GM19240 (cell line): ENCODE measurements around the gene BEST2.

Experiments used
- DNase-seq: peaks from one replicate; pipeline ENCODE4 v3.0.0; 2011; ENCODE audit warnings: low spot score; ENCODE audit not compliant: insufficient read length

The BEST2 gene

DNA sequence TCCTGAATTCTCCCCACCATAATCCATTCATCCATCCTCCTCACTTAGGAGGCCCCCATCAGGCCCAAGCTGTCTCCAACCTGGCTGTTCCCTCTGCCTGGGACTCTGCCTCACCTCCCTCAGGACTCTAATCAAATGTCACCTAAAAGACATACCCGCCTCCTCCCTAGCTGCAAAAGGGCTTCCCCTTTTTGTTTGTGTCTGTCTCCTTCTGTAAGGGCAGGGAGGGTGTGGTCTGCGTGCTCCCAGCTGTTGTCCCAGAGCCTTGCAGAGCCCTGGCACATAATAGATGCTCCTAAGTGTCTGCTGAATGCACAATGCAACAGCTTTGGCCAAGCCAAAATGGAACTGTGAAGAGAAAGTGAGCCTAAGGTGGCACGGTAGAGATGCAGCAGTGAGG lies 21.5 kb upstream of the BEST2 start:
- DNase-seq, result no peak

DNA sequence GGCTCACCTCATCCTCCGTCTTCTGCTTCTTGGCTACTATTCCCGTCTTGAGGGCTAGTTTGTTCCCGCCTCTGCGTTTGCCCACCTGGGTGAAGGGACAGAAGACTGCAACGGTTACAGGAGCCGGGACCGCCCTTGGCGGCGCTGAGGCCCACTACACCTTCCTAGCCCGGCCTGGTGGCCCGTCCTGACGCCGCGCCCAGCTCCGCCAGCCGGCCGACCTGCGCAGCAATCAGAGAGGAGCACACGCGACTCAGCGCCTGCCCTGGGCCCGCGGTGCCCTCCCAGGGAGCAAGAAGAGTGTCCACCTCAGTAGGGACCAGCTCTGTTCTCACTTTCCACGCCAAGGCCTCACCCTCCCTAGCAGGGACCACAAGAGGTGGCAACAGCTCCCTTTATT lies 20.3 kb upstream of the BEST2 start:
- DNase-seq, result no peak

GRCh38 chr19:12733369-12734214 lies 18.0 kb upstream of the BEST2 start:
- DNase-seq, result peak; percentile 77

GRCh38 chr19:12736995-12737834 lies 14.4 kb upstream of the BEST2 start, which contains the start of gene GET3:
Gene GET3 (plus strand): TSS chr19:12737497. CDS start chr19:12737506, 9 bp downstream.
- peak; percentile 98 for DNase-seq

DNA sequence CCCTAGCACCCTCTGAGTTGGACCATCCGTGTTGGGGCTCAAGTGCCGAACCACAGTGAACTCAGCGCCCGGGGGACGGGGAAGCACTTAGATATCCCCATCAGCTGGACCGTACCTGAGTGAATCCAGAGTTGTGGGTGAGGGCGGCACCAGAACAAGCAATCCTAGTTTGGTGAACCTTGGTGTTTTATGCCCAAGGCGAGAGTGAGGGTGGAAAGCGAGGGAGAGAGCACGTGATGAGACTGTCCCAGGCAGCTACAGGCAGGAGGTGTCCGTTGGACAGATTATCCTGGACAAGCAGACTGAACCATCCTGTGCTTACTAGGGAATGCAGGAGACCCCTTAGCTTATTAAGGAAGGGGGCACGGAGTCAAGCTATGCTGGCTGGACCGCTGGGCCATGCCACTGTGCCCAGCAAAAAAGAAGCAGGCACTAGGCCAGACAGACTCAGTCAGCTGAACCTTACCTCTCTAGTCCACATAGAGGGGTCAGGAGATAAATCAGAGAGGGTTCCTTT lies 13.7 kb upstream of the BEST2 start:
- DNase-seq, result no peak

DNA sequence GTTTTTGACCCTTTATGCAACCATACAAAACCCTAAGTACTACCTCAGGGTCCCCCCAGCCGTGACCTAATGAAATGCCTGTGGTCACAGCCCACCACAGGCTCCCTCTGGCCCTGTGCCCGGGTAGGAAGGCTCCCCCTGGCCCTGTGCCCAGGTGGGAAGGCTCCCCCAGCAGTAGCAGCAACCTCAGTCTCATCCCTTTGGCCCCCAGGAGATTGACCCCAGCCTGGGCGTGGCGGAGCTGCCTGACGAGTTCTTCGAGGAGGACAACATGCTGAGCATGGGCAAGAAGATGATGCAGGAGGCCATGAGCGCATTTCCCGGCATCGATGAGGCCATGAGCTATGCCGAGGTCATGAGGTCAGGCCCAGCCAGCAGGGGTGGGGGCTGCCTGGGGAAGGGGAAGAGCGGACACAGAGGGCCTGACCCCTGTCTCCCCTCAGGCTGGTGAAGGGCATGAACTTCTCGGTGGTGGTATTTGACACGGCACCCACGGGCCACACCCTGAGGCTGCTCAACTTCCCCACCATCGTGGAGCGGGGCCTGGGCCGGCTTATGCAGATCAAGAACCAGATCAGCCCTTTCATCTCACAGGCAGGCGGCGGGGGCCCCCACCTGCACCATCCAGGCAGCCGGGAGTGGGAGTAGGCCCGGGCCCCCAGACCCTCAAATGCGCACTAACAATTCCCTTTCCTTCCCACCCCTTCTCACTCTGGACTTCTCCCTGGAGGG lies 6.3 kb upstream of the BEST2 start:
- DNase-seq, result no peak

GRCh38 chr19:12748489-12748888 lies 3.1 kb upstream of the BEST2 start:
- no peak for DNase-seq

DNA sequence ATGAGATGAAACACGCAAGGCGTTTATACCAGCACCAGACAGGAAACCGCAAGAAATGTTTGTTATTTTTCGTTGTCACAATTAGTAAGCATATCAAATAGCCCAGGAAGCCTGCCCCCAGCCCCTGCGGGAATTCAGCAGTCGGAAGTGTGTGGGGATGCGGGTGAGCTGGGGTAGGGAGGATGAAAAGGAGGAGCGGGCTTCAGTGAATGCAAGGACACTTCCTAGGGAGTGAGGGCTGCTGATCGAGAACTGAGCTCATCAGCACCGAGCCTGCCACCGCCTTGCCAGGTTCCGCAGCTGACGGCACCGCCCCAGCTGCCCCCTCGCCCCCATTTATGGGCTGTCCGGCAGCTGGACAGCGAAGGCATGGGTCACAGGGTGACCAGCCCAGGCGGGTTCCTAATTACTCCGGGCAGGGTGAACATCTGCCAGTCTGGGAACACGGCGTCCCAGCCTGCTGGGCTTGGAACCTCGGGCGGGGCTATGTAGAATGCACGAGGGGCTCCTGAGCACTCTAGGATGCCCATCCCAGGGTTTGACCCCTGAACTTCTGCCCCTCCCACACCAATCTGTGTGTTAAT lies 1.6 kb upstream of the BEST2 start:
- no peak for DNase-seq

DNA sequence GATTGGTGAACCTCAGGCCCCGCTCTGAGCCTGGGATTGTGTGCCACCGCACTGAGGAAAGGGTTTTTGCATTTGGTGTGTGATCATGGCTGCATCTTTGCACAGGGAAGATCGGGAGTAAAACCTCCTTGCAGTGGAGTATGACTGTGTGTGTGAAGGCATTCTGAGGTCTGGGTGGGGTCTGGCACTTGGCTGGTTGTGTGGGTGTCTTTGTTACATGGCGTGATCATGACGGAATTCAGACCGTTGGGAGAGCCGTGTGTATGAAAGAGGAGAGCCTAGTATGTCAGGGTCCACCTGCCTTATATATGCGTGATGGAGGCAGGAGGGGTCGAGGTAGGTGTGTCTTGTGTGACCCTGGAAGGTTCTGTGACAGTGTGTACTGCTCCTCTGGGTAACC lies 740 bp upstream of the BEST2 start:
- no peak for DNase-seq

GRCh38 chr19:12752056-12752781 lies 628 bp downstream of the BEST2 start:
- no peak for DNase-seq

- DNase-seq, result no peak
These were observed 3.0 kb downstream of the BEST2 start for GRCh38 chr19:12754465-12755196.

DNA sequence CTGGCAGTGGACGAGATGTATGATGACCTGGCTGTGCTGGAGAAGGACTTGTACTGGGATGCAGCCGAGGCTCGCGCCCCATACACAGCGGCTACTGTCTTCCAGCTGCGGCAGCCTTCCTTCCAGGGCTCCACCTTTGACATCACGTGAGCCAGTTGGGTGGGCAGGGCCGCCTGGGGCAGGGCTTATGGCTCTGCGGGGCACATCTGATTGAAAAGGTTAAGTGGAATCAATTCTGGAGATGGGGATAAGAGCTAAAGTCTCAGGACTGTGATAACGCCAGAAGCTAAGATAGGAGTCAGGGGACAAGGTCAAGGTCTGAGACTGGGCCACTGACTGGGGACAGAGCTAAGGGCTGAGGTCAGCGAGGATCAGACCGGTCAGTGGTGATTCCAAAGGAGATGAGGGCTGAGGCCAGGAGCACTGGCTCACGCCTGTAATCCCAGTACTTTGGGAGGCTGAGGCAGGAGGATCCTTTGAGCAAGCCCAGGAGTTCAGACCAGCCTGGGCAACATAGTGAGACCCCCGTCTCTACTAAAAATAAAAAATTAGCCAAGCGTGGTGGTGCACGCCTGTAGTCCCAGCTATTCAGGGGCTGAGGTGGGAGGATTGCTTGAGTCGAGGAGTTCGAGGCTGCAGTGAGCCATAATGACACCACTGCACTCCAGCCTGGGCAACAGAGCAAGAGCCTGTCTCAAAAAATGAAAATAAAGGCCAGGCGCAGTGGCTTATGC lies 4.7 kb downstream of the BEST2 start:
- DNase-seq, result no peak

DNA sequence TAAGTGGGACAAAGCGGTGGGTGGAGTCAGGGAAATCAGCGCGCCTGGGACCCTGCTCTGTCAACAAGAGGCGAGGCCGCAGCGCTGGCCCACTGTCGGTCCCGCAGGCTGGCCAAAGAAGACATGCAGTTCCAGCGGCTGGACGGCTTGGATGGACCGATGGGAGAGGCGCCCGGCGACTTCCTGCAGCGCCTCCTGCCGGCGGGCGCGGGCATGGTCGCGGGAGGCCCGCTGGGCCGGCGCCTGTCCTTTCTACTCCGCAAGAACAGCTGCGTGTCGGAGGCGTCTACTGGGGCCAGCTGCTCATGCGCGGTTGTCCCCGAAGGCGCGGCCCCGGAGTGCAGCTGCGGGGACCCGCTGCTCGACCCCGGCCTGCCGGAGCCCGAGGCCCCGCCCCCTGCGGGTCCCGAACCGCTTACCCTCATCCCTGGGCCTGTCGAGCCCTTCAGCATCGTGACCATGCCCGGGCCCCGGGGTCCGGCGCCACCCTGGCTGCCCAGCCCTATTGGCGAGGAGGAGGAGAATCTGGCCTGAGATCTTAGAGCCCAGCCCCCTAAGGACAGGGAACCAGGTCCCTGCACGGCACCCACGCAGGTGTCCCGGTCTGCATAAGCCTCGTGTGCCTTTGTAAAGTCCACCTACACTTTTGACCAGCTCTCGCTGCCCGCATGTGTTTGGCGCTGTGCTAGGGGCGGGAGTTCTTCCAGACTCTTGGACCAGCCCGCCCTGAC lies 6.1 kb downstream of the BEST2 start:
- DNase-seq, result peak; percentile 75

DNA sequence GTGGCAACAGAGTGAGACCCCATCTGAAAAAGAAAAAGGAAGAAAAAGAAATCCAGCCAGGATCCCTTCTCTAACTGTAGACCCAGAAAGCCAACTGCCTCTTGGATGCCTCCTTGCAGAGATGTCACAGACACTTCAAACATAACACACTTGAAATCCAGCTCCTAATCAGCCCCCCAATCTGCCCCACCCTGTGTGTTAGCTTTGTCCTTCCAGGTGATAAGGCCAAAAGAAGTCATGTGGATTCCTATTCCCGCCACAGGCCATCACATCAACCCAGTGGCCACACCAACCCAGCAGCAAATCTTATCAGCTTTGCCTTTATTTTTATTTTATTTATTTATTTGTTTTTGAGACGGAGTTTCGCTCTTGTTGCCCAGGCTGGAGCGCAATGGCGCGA lies 8.1 kb downstream of the BEST2 start:
- DNase-seq, result no peak

DNA sequence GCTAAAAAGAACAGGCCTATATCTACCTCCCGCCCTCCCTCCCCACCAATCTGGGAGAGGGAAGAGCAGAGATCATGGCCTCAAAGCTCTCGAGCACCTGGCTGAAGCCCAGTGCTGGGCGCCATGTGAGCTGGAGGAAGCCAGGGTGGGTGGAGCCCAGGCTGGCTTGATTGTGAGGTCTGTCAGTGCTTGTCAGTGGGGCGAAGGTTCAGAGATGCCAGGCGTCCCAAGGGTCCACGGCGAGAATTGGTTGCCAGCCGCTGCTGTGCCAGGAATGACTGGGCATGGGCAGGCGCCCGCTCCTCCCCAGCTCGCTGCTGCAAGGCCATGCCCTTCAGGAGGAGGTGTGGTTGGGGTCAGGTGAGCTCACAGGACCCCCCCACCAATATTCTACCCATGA lies 11.5 kb downstream of the BEST2 start:
- DNase-seq, result no peak

GRCh38 chr19:12764698-12765097 lies 13.1 kb downstream of the BEST2 start:
- no peak for DNase-seq

- peak; percentile 84 for DNase-seq
These were observed 14.5 kb downstream of the BEST2 start for GRCh38 chr19:12766051-12766521.

GRCh38 chr19:12767150-12767549 lies 15.6 kb downstream of the BEST2 start:
- no peak for DNase-seq
